Measurements from ENCODE around the gene ZNF592.

DNA sequence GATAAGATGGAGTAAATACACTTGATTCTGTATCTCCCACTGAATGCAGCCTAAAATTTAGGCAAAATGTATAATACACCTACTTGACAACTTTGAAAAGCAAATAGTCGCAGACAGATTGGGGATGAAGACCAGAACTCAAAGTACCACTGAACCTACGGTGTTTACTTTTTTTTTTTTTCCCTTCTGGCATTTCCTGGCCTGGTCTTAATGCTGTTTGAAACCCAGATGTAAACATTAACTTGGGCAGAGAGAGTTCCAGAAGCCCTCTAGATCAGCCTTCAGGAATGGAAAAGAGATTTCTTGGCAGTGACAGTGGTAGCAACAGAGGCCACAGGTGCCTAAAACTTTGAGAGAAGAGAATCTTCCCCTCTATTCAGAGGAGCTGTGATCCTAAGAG lies 96.6 kb downstream of the ZNF592 start:
- TF ChIP-seq, protein P1, sequence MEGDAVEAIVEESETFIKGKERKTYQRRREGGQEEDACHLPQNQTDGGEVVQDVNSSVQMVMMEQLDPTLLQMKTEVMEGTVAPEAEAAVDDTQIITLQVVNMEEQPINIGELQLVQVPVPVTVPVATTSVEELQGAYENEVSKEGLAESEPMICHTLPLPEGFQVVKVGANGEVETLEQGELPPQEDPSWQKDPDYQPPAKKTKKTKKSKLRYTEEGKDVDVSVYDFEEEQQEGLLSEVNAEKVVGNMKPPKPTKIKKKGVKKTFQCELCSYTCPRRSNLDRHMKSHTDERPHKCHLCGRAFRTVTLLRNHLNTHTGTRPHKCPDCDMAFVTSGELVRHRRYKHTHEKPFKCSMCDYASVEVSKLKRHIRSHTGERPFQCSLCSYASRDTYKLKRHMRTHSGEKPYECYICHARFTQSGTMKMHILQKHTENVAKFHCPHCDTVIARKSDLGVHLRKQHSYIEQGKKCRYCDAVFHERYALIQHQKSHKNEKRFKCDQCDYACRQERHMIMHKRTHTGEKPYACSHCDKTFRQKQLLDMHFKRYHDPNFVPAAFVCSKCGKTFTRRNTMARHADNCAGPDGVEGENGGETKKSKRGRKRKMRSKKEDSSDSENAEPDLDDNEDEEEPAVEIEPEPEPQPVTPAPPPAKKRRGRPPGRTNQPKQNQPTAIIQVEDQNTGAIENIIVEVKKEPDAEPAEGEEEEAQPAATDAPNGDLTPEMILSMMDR (IDR thresholded peaks at IDR 0.05; ENCODE audit: poor library complexity), result no peak
- TF ChIP-seq EZH2 (IDR thresholded peaks at IDR 0.05; ENCODE audit: borderline replicate concordance), result no peak

Data from hepatocyte (in vitro differentiated cells).